ENCODE measurements around the gene PRELID2. TPM values are rescaled to one million over a fixed set of nuclear protein-coding genes. Genes with fewer than 3 reads are reported as not detected.
"Not testable (repeated sequence)": the region's sequence is repeated elsewhere in the genome, so short reads cannot be mapped to it uniquely, and the experiment has no call there.

The PRELID2 gene
- 6.6 TPM for total RNA-seq
- 3.1 TPM for polyA plus RNA-seq
- long read RNA-seq, donor 1 = 0 reads
- long read RNA-seq, donor 2 = 0 reads
- long read RNA-seq, donor 3 = 0 reads
- long read RNA-seq, donor 4 = 0 reads
- long read RNA-seq, donor 5 = 0 reads
- long read RNA-seq, donor 6 = 0 reads
- long read RNA-seq, donor 7 = 0 reads
- long read RNA-seq, donor 8 = 0 reads
- long read RNA-seq, donor 9 = 0 reads
- long read RNA-seq, donor 10 = 0 reads

DNA sequence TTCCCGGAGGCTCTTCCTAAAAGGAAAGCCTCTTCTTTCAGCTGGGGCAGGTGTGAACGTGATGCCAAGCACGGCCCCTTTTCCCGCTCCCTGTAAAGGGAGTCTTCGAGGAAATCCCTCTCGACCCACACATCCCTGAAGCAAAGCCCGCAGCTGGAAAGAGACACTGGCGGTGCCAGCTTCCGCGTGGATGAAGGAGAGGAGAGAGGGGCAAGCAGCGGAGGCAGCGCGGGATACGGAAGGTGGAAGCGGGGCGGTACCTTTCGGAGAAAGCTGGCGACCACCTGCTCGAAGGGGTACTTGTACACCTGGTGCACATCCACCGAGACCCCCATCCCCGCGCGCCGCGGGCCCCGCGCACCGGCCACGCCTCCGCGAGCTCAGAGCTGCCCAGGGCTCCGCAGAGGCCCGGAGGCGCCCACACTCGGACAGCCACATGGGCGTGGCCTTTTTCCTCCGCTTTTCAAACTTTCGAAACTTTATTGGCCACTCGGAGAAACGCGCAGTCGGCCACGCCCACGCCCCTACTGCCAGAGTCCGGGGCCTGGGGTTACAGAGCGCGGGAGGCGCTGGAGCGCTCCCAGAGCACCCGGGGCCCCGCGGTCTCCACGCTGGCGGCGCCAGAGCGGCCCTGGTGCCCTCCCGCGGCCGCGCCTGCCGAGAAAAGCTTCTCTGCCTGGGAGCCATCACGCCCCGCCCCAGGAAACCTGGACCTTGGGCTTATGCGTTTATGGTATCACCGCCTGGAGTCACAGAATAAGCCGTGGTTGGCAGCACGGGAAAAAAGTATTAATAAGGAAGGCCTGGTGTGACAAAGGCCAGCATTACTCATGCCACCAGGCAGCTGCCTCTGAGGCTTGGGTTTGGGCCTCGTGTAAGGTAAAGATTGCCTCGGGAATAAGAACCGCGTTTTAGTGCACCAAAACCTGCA lies at the start of gene PRELID2:
Gene PRELID2 (minus strand): TSS at position 426 of the 931 bp plus-strand sequence. CDS start 91 bp downstream, at position 335.
- Histone ChIP-seq H3K27me3 (ENCODE audit: control insufficient read depth in 2 of 2, insufficient read depth in 1 of 2, low read length in 1 of 2) (peaks cover 0 to 10% of the 10 kb centered on the region in 2 donors), H3K27ac (ENCODE audit: low read depth in 1 of 2, low read length in 1 of 2) (no peak within 1 kb of the TSS), H3K4me3 (ENCODE audit: low read length in 2 of 2) (peak within 1 kb of the TSS; percentile 43 to 48), H3K9me3 (ENCODE audit: control insufficient read depth in 2 of 2, insufficient read depth in 1 of 2, low read length in 1 of 2) (peaks cover 0 to 1% of the 10 kb centered on the region in 2 donors), H3K4me1 (ENCODE audit: control insufficient read depth in 2 of 2, insufficient read depth in 2 of 2, low read length in 2 of 2) (peaks cover 7 to 10% of the 10 kb centered on the region in 2 donors), H3K36me3 (ENCODE audit: control insufficient read depth in 2 of 2, insufficient read depth in 2 of 2, low read length in 1 of 2) (no peaks in the 10 kb centered on the region)
- peak in 6 of 9 donors; percentile 36 to 76 (median 50) for DNase-seq (ENCODE audit: low read depth in 6 of 9, low spot score in 9 of 9)
- WGBS = 1% methylated on average over 71 of the region's 71 CpGs

DNA sequence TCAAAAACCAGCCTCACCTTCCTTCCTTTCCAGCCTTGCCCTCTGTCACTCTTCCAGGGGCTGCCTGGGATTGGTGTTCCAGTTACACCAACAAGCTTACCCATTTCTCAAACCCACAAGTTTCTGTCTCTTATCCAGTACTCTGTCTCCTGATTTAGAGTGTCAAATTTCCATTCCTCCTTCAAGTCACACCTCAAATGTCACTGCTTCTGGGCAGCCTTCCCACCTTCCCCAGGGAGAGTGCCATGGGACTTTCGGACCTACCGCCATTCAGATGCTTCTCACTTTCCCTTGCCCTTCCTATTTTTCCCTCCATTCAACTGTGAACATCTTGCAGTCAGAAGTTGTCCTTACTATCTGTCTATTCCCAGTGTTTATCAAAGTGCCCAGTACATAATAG lies 39.6 kb upstream of the PRELID2 start:
- H3K36me3 ChIP-seq (ENCODE audit: control insufficient read depth in 2 of 2, insufficient read depth in 2 of 2, low read length in 1 of 2) = no peaks in the 10 kb centered on the region
- H3K4me3 ChIP-seq (ENCODE audit: low read length in 2 of 2) = no peak overlapping the region
- H3K27ac ChIP-seq (ENCODE audit: low read depth in 1 of 2, low read length in 1 of 2) = no peak overlapping the region
- no peaks in the 10 kb centered on the region for H3K4me1 ChIP-seq (ENCODE audit: control insufficient read depth in 2 of 2, insufficient read depth in 2 of 2, low read length in 2 of 2)
- no peak for DNase-seq (ENCODE audit: low read depth in 6 of 9, low spot score in 9 of 9)
- no peaks in the 10 kb centered on the region for H3K27me3 ChIP-seq (ENCODE audit: control insufficient read depth in 2 of 2, insufficient read depth in 1 of 2, low read length in 1 of 2)
- WGBS = 96% methylated on average over 2 of the region's 2 CpGs
- no peaks in the 10 kb centered on the region for H3K9me3 ChIP-seq (ENCODE audit: control insufficient read depth in 2 of 2, insufficient read depth in 1 of 2, low read length in 1 of 2)

DNA sequence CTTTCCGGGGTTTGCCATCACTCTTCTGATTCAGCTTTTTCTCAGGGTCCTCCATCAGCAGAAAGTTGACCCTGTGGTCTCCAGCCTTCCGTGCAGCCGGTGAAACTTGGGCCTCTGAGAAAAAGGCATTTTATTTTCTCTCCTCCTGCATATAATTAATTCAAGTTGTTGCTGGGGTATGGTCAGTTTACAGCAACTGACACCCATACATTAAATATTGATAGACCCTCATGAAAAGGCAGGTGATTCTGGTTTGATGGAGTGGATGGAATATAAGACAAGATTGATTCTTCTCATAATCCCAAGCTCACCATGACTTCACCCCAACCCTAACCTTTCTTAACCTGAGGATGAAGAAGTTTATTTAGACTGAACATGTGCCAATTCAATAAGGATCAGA lies 37.8 kb upstream of the PRELID2 start, which contains the start of gene GRXCR2:
Gene GRXCR2 (minus strand): TSS at position 101 of the 400 bp plus-strand sequence. CDS start 46 bp downstream, at position 55.
- Histone ChIP-seq H3K27me3 (ENCODE audit: control insufficient read depth in 2 of 2, insufficient read depth in 1 of 2, low read length in 1 of 2) (no peaks in the 10 kb centered on the region), H3K27ac (ENCODE audit: low read depth in 1 of 2, low read length in 1 of 2) (no peak within 1 kb of the TSS), H3K9me3 (ENCODE audit: control insufficient read depth in 2 of 2, insufficient read depth in 1 of 2, low read length in 1 of 2) (no peaks in the 10 kb centered on the region), H3K36me3 (ENCODE audit: control insufficient read depth in 2 of 2, insufficient read depth in 2 of 2, low read length in 1 of 2) (no peaks in the 10 kb centered on the region), H3K4me1 (ENCODE audit: control insufficient read depth in 2 of 2, insufficient read depth in 2 of 2, low read length in 2 of 2) (no peaks in the 10 kb centered on the region), H3K4me3 (ENCODE audit: low read length in 2 of 2) (no peak within 1 kb of the TSS)
- DNase-seq (ENCODE audit: low read depth in 6 of 9, low spot score in 9 of 9) = no peak
- 81% methylated on average over 3 of the region's 3 CpGs for WGBS

DNA sequence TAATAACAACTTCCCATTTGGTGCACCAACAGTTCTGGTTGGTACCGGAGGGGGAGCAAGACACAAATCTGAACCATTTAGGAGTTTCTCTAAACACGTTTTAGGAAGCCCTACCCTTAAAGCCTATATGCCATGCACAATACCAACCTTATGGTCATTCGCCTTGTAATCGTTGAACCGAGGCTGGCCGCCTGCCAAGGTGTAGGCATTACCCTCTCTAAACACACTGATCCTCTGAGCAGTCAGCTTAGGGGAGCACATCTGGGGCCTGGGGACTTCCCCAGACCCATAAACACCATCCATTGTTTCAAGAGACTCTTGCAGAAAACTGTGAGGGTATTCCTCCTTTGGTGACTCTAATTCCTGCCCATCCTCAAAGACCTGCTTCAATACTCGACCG lies 37.3 kb upstream of the PRELID2 start:
- Histone ChIP-seq H3K27me3 (ENCODE audit: control insufficient read depth in 2 of 2, insufficient read depth in 1 of 2, low read length in 1 of 2) (no peaks in the 10 kb centered on the region), H3K27ac (ENCODE audit: low read depth in 1 of 2, low read length in 1 of 2) (no peak overlapping the region), H3K4me1 (ENCODE audit: control insufficient read depth in 2 of 2, insufficient read depth in 2 of 2, low read length in 2 of 2) (no peaks in the 10 kb centered on the region), H3K9me3 (ENCODE audit: control insufficient read depth in 2 of 2, insufficient read depth in 1 of 2, low read length in 1 of 2) (no peaks in the 10 kb centered on the region), H3K36me3 (ENCODE audit: control insufficient read depth in 2 of 2, insufficient read depth in 2 of 2, low read length in 1 of 2) (no peaks in the 10 kb centered on the region), H3K4me3 (ENCODE audit: low read length in 2 of 2) (no peak overlapping the region)
- DNase-seq (ENCODE audit: low read depth in 6 of 9, low spot score in 9 of 9) = no peak
- WGBS = 95% methylated on average over 8 of the region's 8 CpGs

DNA sequence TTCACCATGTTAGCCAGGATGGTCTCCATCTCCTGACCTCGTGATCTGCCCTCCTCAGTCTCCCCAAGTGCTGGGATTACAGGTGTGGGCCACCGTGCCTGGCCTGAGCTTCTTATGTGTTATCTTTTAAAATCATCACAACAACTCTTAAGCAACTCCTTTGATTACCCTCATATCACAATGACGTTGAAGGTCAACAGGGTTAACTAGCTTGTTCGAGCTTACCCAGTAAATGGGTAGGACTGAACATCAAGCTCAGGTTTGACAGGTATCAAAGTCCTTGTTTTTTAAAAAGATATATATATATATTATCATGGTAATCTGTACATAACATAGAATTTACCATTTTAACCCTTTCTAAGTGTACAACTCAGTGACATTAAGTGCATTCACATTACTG lies 34.6 kb upstream of the PRELID2 start:
- Histone ChIP-seq H3K9me3 (ENCODE audit: control insufficient read depth in 2 of 2, insufficient read depth in 1 of 2, low read length in 1 of 2) (no peaks in the 10 kb centered on the region), H3K27me3 (ENCODE audit: control insufficient read depth in 2 of 2, insufficient read depth in 1 of 2, low read length in 1 of 2) (no peaks in the 10 kb centered on the region), H3K27ac (ENCODE audit: low read depth in 1 of 2, low read length in 1 of 2) (no peak overlapping the region), H3K36me3 (ENCODE audit: control insufficient read depth in 2 of 2, insufficient read depth in 2 of 2, low read length in 1 of 2) (no peaks in the 10 kb centered on the region), H3K4me3 (ENCODE audit: low read length in 2 of 2) (no peak overlapping the region), H3K4me1 (ENCODE audit: control insufficient read depth in 2 of 2, insufficient read depth in 2 of 2, low read length in 2 of 2) (no peaks in the 10 kb centered on the region)
- WGBS = 80% methylated on average over 4 of the region's 4 CpGs
- no peak for DNase-seq (ENCODE audit: low read depth in 6 of 9, low spot score in 9 of 9)

DNA sequence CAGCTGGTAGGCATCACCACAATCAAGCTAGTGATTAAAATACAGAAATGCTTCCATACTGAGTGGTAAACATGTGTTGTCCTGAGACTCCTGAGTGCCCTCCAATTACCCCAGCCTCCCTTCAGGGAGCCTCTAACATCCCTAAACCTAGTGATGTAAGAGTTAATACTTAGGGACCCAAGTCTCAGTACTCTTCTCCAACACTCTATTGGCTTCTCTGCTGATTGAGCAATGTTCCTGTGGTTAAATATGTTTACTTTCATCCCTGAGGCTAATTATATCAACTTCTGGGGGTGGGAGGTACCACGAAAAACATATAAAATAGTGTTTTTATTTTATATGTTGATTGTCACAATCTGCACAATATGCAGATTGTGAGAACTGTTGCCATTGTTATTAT lies 32.7 kb upstream of the PRELID2 start:
- Histone ChIP-seq H3K27ac (ENCODE audit: low read depth in 1 of 2, low read length in 1 of 2) (no peak overlapping the region), H3K27me3 (ENCODE audit: control insufficient read depth in 2 of 2, insufficient read depth in 1 of 2, low read length in 1 of 2) (no peaks in the 10 kb centered on the region), H3K36me3 (ENCODE audit: control insufficient read depth in 2 of 2, insufficient read depth in 2 of 2, low read length in 1 of 2) (no peaks in the 10 kb centered on the region), H3K4me3 (ENCODE audit: low read length in 2 of 2) (no peak overlapping the region), H3K9me3 (ENCODE audit: control insufficient read depth in 2 of 2, insufficient read depth in 1 of 2, low read length in 1 of 2) (no peaks in the 10 kb centered on the region), H3K4me1 (ENCODE audit: control insufficient read depth in 2 of 2, insufficient read depth in 2 of 2, low read length in 2 of 2) (no peaks in the 10 kb centered on the region)
- 59% methylated on average over 1 of the region's 1 CpG for WGBS
- no peak for DNase-seq (ENCODE audit: low read depth in 6 of 9, low spot score in 9 of 9)

DNA sequence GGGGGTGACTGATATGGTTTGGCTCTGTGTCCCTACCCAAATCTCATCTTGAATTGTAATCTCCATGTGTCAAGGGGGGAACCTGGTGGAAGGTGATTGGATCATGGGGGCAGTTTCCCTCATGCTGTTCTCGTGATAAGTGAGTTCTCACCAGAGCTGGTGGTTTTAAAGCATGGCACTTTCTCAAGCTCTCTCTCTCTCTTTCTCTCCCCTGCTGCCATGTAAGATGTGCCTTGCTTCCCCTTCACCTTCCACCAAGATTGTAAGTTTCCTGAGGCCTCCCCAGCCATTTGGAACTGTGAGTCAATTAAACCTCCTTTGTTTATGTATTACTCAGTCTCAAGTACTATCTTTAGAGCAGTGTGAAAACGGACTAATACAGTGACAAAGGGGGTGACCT lies 29.3 kb upstream of the PRELID2 start:
- H3K27me3 ChIP-seq (ENCODE audit: control insufficient read depth in 2 of 2, insufficient read depth in 1 of 2, low read length in 1 of 2); H3K4me1 ChIP-seq (ENCODE audit: control insufficient read depth in 2 of 2, insufficient read depth in 2 of 2, low read length in 2 of 2); H3K9me3 ChIP-seq (ENCODE audit: control insufficient read depth in 2 of 2, insufficient read depth in 1 of 2, low read length in 1 of 2); H3K27ac ChIP-seq (ENCODE audit: low read depth in 1 of 2, low read length in 1 of 2); H3K36me3 ChIP-seq (ENCODE audit: control insufficient read depth in 2 of 2, insufficient read depth in 2 of 2, low read length in 1 of 2); DNase-seq (ENCODE audit: low read depth in 6 of 9, low spot score in 9 of 9); H3K4me3 ChIP-seq (ENCODE audit: low read length in 2 of 2): not testable (repeated sequence)
- WGBS = 91% methylated on average over 2 of the region's 2 CpGs

DNA sequence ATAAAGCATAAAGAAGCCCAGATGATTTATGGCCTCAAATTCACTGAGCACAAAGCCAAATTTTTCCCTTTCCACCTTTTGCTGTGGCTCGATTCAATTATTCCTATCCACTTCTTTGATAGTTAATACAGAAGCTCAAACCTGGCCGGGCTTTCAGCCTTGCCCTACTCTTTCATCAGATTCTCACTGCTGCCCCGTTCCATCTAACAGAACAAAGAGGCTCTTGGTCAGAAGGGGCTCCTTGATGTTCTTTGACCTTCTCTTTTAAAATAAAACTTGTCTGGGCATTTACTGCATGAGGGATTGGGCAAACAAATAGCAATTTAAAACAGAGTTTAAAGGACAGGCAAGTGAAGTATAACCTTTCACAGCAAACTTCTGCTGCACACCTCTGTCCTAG lies 27.9 kb upstream of the PRELID2 start:
- no peak overlapping the region for H3K27ac ChIP-seq (ENCODE audit: low read depth in 1 of 2, low read length in 1 of 2)
- no peak for DNase-seq (ENCODE audit: low read depth in 6 of 9, low spot score in 9 of 9)
- H3K9me3 ChIP-seq (ENCODE audit: control insufficient read depth in 2 of 2, insufficient read depth in 1 of 2, low read length in 1 of 2) = no peaks in the 10 kb centered on the region
- H3K27me3 ChIP-seq (ENCODE audit: control insufficient read depth in 2 of 2, insufficient read depth in 1 of 2, low read length in 1 of 2) = no peaks in the 10 kb centered on the region
- no peaks in the 10 kb centered on the region for H3K4me1 ChIP-seq (ENCODE audit: control insufficient read depth in 2 of 2, insufficient read depth in 2 of 2, low read length in 2 of 2)
- WGBS = 96% methylated on average over 3 of the region's 3 CpGs
- no peak overlapping the region for H3K4me3 ChIP-seq (ENCODE audit: low read length in 2 of 2)
- no peaks in the 10 kb centered on the region for H3K36me3 ChIP-seq (ENCODE audit: control insufficient read depth in 2 of 2, insufficient read depth in 2 of 2, low read length in 1 of 2)

DNA sequence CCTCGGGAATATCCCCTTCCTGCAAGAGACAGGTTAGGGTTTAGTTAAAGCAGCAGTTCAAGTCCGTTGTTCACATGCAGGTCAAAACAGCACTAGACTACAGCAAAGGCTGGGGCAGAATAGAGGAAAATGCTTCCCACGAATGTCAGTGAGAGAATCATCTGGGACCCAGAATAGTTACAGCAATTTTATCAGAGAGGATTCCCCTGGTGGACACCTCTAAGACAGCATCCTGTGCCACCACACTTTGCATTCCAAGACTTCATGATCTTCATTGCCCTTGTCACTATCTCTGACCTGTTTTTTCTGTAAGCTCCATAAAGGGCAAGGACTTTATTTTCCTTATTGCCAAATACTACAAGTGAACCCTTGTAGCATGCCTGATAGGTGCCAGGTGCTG lies 24.8 kb upstream of the PRELID2 start:
- no peaks in the 10 kb centered on the region for H3K36me3 ChIP-seq (ENCODE audit: control insufficient read depth in 2 of 2, insufficient read depth in 2 of 2, low read length in 1 of 2)
- H3K9me3 ChIP-seq (ENCODE audit: control insufficient read depth in 2 of 2, insufficient read depth in 1 of 2, low read length in 1 of 2) = no peaks in the 10 kb centered on the region
- peaks cover 0 to 9% of the 10 kb centered on the region in 2 donors for H3K4me1 ChIP-seq (ENCODE audit: control insufficient read depth in 2 of 2, insufficient read depth in 2 of 2, low read length in 2 of 2)
- WGBS = 94% methylated on average over 3 of the region's 3 CpGs
- H3K4me3 ChIP-seq (ENCODE audit: low read length in 2 of 2) = no peak overlapping the region
- no peak overlapping the region for H3K27ac ChIP-seq (ENCODE audit: low read depth in 1 of 2, low read length in 1 of 2)
- DNase-seq (ENCODE audit: low read depth in 6 of 9, low spot score in 9 of 9) = no peak
- H3K27me3 ChIP-seq (ENCODE audit: control insufficient read depth in 2 of 2, insufficient read depth in 1 of 2, low read length in 1 of 2) = no peaks in the 10 kb centered on the region
